HG03575 (cell line): ENCODE measurements around the gene GPR18.
A peak's percentile ranks its signal among the peaks of the same experiment; 100 is the strongest.

Experiments used
- ATAC-seq: cut with Tn5 transposase; IDR thresholded peaks from one replicate; pipeline ENCODE4 v1.9.1; 2021; ENCODE audit not compliant: unreplicated experiment, insufficient number of reproducible peaks, low FRiP score; ENCODE audit errors: extremely low read depth

GPR18 gene, protein sequence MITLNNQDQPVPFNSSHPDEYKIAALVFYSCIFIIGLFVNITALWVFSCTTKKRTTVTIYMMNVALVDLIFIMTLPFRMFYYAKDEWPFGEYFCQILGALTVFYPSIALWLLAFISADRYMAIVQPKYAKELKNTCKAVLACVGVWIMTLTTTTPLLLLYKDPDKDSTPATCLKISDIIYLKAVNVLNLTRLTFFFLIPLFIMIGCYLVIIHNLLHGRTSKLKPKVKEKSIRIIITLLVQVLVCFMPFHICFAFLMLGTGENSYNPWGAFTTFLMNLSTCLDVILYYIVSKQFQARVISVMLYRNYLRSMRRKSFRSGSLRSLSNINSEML

DNA sequence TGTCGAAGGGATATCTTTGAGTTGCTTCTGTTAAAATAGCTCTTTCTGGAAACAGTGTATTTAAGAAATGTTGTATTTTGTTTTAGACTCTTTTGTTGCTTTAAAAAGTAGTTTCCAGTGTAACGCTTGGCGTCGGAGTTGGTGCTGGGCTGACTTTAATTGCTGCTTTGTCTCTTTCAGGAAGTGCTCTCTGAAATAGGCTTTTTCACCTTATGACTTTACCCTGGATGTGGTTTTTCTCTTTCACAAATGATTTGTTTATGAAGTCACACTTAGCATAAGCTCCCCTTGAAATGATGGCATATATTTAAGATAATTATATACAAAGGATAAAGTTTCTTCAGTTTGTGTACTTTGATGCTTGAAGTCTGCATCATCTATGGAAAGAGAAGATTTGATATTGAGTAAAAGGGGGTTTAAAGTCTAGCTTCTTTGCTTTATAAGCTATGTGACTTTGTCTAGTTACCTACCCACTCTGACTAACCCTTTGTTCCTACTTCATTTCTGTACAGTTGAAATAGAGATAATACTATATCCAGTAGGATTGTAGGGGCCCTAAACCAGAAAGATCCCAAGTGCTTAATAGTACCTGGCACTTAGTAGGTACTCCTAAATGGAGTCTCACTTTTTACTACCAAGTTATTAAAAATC, at the start of gene GPR18:
TSS of gene GPR18 (minus strand) at position 170 of the 651 bp plus-strand sequence. CDS start 2,507 bp downstream, outside the sequence.
- peak; percentile 60 for ATAC-seq

DNA sequence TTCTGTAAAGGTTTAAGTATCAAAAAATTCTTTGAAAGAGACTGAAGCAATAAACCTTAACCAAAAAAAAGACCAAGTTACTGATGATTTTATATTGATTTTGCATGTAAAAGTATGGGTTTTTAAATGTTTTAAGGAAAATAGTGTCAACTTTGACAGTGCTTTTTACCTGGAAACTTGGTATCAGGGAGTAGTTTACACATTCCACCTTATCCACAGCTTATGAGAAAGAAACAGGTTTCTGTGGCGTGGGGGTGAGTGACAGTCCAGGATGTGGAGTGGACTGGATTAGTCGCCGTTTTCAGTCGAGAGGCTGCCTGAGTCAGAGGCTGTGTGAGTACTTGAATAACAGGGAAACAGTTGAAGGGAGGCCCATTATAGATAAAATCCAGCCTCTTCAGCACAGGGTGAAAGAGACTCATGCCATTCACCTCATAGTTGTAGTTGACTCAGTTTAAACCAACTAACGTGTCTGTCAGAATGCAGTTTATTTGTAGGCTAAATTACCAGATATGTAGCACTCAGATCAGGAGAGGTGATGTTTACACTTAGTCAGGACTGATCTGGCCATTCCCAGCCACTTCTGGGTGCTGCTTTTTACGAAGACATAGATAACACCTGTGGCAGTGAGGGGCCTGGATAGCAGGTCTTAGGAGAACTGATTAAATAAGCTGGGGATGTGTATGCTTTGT, 49.6 kb upstream of the GPR18 start:
- ATAC-seq: no peak

GRCh38 chr13:99307247-99307646, 49.1 kb upstream of the GPR18 start, which contains the start of gene GPR183:
GPR183 (minus strand) TSS chr13:99307399; CDS start chr13:99296145, 11,254 bp downstream.
- peak; percentile 44 for ATAC-seq

GRCh38 chr13:99305566-99305965, 47.4 kb upstream of the GPR18 start:
- no peak for ATAC-seq

DNA sequence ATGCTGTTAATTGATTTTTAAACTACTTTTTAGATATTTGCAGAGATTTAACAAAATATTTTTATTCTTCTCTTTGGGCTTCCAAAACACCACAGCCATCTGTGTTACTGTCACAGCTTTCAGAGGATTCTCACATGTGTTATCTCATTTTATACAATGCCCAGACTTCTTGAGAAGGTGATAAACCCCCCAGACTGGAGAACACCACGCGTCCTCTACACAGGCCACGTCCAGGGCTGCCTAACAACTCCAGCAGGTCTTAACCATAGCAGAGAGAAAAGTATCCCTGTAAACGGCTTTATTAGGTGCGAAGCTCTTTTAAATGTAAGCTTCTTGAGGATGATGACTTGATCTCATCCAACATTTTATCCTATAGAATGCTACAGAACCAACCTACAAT, 47.0 kb upstream of the GPR18 start:
- ATAC-seq: no peak

DNA sequence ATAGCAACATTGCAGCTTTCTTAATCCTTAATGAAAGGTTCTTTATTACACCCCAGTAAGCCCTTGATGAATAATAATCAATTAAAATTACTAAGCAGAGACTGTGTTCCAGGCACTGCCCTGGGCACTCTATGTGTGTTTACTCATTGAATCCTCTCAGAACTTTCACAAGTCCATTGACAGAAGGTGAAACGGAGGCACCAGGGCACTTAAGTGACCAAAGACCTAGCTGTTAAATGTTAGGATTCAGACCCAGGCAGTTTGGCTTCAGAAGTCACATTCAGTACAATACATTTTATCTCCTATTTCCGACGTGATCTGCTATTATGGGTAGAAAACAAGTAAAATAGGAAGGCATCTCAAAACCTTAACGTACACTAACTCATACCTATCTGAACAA, 46.4 kb upstream of the GPR18 start:
- ATAC-seq: no peak

GRCh38 chr13:99303863-99304521, 45.8 kb upstream of the GPR18 start:
- no peak for ATAC-seq

- ATAC-seq: no peak
These were observed 44.7 kb upstream of the GPR18 start for GRCh38 chr13:99302637-99303505.

DNA sequence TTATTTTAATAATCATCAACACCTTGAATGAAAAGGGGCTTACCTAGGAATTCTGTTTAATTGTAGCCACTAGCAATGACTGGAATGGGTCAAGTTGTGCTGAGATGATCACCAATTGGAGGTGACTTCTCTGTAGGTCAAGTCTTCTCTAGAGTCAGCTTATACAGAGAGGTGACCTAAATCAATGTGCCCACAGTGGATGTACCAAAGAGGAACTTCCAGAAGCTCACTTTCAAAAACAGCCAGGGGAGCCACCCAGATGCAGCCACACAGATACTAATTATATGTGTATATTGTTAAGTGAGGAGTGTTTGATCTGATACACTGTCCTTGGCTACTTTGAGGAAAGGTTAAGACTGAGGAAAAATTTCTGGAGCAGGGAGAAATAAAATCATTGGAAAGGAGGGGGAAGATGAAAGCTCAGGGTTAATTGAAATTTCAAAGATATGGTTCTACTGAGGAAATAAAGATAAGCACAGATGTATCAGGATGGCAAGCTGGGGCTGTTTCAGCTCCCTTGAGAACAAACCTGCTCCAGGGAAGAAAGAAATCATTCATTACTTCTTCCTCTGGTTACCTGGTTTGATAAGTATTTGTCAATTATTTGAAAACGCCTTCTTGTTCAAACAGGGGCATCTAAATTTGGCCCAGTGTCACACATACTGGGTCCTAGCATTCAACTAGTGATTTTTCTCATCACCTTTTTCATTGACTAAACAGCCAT, 43.9 kb upstream of the GPR18 start:
- ATAC-seq: no peak

DNA sequence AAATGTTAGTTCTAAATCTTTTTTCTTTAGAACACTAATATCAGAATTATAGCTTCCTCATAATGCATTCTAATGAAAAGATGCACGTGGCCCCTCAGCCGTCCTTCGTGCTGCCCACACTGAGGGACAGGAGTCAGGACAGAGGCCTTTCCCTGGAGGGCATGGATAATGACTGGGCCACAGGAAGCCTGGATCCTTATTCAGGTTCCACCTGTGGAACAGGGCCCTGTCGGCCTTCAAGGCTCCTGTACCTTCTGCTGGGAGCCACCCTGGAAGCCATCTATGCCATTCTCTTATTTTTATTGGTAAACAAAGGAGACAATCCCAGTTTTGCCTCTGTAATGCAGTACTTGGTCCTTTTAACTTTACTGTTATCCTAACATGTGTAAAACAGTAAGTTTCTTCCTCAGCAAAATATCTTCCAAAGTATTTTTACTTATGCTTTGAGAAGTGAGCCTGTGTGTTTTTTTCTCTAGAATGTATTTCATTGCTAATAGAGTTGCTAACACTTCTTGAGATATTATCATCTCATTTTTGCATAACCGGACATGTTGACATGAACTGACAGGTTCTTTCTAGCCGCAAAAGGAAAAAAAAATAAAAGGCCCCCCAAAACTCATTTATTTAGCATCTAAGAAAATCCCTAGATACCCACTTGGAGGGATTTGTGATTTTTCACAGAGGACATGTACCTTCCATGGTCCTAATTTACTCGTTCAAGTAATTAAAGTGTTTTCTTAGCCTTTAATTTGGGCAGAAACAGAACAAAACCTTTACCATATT, 43.1 kb upstream of the GPR18 start:
- ATAC-seq: no peak

DNA sequence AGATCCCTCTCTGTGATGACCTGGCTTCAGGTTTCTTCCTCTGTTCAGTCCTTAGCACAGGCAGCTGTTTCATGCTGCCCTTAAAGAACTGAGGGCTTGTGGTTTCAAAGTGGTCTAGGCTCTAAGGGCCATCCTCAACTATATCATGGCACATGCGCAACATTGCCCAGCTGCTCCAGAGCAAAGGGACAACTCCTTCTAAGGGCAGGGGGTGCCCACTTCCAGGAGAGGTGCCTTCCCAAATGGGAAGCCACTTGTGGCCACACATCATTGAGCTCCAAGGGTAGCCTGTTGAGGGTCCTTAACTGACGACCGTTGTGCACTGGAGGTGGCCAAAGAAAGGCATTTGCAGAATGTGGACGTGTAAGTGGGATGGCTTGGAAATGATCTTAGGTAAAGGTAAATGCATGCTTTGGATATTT, 41.8 kb upstream of the GPR18 start:
- ATAC-seq: no peak

DNA sequence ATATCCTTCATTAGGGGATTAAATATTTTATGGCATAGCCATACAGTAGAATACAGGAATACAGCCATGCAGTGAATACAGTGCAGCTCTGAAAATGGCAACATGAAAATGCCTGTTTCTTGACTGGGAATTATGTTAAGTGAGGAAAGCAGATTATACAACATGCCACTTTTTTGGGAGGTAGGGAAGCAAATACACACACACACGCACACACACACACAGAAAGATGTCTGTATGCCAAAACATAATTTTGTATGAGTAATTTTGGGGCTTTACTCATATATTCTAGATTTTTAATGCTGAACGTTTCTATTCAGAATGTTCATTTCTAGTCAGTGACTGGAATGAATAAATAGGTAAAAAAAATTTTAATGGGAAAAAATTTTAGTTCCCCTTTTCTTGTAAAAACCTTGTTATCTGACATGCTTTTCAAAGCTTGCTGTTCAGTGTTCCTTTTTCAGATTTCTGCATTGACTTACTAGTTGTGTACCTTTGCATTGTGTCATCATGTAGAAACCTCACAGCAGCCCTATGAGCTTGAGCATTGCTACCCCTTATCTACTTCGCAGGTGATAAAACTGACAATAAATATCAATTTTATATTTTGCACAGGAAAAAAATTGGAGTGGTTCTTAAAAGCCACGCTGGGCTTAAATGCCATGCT, 41.2 kb upstream of the GPR18 start:
- no peak for ATAC-seq

DNA sequence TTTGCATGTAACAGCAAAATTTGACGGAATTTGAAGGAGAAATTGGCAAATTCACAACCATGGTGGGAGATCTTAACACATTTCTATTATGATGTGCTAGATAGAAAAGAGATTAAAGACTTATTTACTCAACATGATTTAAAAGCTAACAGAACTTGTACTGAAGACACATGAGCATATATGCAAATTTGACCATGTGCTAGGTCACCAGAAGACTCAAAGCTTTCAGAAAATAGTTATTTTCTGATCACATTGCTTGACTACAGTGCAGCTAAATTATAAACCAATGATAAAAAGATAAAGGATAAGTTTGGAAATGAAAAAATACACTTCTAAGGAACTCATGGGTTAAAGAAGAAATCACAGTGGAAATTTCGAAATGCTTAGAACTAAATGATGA, 39.9 kb upstream of the GPR18 start:
- no peak for ATAC-seq

- ATAC-seq: no peak
These were observed 39.2 kb upstream of the GPR18 start for GRCh38 chr13:99297331-99297730.

DNA sequence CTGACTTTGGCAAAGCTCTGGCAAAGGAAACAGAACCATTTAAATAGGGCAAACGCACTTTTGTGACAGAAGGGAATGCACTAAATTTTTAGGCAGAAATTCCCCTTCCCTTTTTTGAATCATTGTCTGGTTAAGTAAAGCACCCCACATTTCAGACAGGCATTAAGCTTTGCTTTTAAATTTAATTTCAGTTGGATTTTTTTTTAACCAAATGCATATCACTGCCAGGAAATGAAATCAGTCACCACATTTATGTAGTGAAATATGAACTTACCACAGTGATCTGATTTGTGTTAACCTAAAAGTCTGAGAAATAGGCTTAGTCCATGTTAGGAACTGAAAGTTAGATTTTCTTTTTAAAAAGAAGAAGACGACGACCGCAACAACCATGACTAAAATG, 38.2 kb upstream of the GPR18 start:
- ATAC-seq: no peak

DNA sequence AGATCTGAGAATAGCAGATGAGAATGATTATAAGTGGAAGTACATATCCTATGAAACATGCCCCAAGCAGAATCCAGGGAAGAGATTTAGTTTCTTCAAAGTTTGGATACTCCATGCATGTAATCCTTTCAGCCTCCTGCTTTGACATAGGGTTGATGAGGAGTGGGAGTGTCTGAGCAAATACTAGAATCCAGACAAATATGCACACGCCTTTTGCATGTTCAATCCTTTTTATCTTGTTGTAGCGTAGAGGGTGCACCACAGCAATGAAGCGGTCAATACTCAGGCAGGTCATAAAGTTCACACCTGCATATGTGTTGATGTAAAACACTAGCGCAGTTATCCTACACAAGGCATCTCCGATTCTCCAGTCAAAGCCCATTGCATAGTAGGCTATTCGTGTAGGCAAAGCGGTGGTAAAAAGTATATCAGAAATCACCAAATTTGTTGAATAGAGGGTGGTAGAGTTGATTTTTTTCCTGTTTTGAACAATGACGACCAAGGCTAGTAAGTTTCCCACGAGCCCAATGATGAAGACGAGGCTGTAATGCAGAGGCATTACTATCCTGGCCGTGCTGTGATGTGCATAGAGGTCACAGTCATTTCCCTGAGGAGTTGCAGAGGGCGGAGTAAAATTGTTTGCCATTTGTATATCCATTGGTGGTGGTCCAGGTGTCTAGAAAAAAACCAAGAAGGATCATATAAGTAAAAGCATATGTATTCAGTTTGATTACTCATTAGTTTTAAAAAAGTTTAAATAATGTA, 37.5 kb upstream of the GPR18 start:
- no peak for ATAC-seq
